NK-92 (cell line): ENCODE results near the gene BRD1.

ENCODE experiments used
- DNase-seq: peaks from one replicate; lab custom pipeline; 2025; ENCODE audit not compliant: unreplicated experiment; lab: John Stamatoyannopoulos, UW

Gene BRD1

DNA sequence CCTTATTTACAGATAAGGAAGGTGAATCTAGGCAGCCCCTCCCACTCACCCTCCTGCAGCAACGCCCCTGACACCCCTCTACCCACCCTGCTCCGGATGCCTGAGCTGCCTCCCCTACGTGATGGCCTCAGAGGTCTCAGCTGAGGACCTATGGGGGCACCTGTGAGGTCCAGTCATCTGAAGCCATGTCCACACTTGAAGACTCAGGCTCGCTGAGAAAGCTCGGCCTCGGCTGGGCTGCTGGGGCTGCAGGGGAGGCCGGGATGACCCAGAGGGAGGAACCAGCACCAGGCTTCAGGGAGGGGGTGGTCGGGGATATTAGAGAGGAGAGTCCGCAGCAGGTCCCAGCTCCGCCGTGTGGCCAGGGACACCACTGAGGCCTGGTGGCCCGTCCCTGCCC lies 92.8 kb downstream of the BRD1 start:
- DNase-seq: no peak

GRCh38 chr22:49734390-49734789 lies 93.3 kb downstream of the BRD1 start:
- DNase-seq: no peak

GRCh38 chr22:49733631-49734030 lies 94.0 kb downstream of the BRD1 start:
- DNase-seq: no peak

DNA sequence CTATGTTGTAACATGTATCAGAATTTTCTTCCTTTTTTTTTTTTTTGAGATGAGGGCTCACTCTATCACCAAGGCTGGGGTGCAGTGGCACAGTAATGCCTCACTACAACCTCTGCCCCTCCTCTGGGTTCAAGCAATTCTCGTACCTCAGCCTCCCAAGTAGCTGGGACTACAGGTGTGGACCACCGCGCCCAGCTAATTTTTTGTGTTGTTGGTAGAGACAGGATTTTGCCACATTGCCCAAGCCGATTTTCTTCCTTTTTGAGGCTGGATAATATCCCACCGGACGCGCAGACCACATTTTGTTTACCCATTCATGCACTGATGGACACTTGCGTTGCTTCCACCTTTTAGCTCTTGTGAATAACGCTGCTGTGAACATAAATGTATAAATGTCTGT lies 97.0 kb downstream of the BRD1 start:
- DNase-seq: no peak

DNA sequence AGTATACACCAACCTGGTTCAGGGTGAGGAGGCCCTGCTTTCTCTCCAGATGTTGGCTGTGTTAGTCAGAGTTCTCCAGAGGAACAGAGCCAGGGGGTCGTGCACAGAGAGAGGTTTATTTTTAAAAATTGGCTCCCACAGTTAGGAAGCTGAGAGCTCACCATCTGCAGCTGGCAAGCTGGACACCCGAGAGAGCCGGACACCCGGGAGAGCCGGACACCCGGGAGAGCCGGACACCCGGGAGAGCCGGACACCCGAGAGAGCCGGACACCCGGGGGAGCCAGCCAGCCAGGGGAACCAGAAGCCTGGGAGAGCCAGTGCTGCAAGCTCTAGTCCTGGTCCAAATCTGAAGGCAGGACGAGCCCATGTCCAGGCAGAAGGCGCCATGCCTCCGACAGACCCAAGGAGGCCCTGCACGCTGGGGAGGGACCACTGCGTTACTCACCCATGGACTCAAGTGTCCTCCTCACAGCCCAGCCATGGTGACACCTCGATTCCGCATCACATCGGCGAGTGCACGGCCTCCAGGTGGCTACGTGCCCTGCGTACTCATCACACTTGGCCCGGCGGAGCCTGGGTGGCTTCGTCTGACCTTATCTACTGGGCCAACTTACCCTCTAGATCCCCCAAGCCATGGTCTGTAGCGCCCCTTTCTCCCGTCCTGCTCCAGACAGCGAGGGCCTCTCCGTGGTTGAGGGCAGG lies 99.0 kb downstream of the BRD1 start:
- no peak for DNase-seq

GRCh38 chr22:49727881-49728569 lies 99.6 kb downstream of the BRD1 start:
- DNase-seq: no peak

GRCh38 chr22:49727191-49727880 lies 100.3 kb downstream of the BRD1 start:
- DNase-seq: no peak

DNA sequence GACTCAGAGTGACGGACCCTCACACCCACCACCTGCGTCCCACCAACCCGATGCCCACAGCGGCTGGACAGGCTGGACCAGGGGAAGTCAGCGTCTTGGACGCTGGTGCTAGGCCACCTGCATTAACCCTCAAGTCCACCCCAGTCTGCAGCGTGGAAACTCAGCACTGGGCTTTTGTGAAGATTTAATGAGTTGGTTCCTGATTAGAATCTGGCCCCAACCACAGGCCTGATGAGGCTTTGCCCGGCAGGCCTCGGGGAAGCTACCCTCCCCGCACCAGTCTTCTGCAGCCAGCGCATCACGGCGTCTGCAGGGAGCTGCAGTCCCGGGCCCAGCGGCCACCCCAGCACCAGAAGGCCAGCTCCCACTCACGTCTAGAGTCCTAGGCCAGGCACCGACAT lies 101.0 kb downstream of the BRD1 start:
- DNase-seq: no peak

DNA sequence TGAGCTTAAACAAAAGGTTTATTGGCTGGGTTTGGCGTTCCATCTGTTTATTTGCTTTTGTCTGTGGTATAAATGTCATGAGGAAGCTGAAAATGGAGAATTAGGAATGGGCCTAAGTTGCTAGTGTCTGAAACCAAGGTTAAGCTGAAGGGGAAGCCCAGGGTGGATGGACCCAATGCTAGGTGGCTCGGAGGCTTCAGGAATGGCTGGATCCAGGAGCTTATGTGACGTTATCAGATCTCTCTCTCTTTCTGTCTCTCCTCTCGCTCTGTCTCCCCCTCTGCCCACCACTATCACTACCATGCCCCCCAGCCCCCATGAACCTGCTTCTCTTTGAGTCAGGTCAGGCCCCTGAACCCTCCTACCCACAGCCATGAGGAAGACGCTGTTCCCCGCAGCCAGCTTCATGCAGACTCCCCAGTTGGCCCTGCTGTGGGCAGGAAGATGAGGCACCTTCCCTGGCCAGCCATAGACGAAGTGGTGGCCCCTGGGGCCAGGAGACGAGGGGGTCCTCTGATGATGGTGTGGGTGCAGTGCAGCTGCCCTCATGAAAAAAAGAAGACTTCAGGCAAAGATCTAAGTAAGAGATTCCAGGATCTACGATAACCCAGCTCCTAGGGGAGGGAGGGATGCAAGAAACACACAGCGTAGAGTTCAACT lies 101.5 kb downstream of the BRD1 start:
- no peak for DNase-seq

DNA sequence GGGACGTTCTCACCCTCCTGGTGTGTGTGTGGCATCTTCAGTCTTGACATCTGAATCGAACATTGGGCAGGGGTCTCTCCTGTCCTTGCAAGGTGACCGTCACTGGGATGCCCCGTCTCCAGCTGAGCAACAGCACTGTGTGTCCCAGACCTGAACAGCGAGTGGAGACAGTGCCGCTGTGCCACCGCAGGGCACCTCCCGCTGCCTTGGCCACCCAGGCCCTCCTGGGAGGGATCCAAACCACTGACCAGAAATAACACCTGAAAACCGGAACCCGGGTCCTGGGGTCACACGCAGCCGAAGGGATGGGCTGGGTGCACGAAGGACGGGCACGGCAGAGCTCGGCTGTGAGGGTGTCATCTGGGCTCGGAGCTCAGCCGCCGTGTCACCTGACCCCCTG lies 102.2 kb downstream of the BRD1 start:
- DNase-seq: no peak

- no peak for DNase-seq
Measured at GRCh38 chr22:49724893-49725489, 102.7 kb downstream of the BRD1 start.

DNA sequence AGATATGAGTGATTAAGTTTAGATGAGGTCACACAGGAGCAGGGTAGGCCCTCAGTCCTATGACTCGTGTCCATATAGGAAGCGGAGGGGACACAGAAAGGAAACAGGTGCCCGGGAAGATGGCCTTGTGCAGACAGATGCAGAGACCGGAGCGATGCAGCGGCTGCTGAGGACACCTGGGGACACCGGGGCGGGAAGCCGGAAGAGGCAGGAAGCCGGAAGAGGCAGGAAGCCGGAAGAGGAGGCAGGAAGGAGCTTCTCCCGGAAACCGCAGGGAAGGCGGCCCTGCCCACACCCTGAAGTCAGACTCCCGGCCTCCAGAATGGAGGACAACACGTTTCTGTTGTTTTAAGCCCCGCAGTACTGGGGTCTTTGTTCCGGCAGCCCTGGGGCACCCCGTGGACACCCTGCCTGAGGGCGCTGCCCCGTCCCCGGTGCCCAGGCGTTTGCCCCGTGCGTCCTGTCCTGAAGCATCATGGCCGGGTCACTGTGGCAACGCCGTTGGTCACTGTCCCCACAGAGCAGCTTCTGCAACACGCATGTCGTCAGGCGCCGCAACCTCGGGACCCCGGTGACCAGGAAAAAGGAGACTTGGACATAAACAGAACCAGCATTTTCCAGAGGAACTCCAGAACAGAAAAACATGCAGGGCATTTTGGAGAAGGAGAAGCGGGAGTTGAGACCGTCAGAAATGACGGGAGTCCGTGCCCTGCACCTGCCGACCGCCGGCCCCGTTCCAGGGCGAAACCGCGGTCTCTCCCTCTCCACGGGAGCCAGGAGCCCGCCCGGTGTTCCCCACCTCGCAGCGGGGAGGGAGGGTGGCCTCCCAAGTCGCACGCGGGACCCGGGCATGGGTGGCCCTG lies 103.4 kb downstream of the BRD1 start:
- DNase-seq: no peak

- no peak for DNase-seq
Measured at GRCh38 chr22:49723478-49724029, 104.1 kb downstream of the BRD1 start.
